Thymus (tissue), 11 donors: Measurements from ENCODE around the gene PCTP. TPM values are rescaled to one million over a fixed set of nuclear protein-coding genes. Genes with fewer than 3 reads are reported as not detected.

Source experiments
- DNase-seq, 9 donors: peaks; one replicate each; pipeline ENCODE4 v3.0.0-alpha.2; 2013; ENCODE audit warnings: low spot score in 9 of 9, low read depth in 6 of 9, missing footprints in 1 of 9
- H3K27ac ChIP-seq, 2 donors: one replicate each; pipeline ENCODE4 v1.5.1; 2013; ENCODE audit warnings: control low read depth in 1 of 2, low read depth in 1 of 2, low read length in 1 of 2, mild to moderate bottlenecking in 1 of 2, moderate library complexity in 1 of 2
- H3K27me3 ChIP-seq, 2 donors: one replicate each; pipeline ENCODE4 v1.5.1; 2013; ENCODE audit warnings: low read length in 1 of 2; ENCODE audit not compliant: control insufficient read depth in 2 of 2, insufficient read depth in 1 of 2
- H3K36me3 ChIP-seq, 2 donors: one replicate each; pipeline ENCODE4 v1.5.1; 2013; ENCODE audit warnings: low read length in 1 of 2, mild to moderate bottlenecking in 1 of 2, moderate library complexity in 1 of 2; ENCODE audit not compliant: control insufficient read depth in 2 of 2, insufficient read depth in 2 of 2
- H3K4me1 ChIP-seq, 2 donors: one replicate each; pipeline ENCODE4 v1.5.1; 2013; ENCODE audit warnings: low read length in 2 of 2; ENCODE audit not compliant: control insufficient read depth in 2 of 2, insufficient read depth in 2 of 2
- H3K4me3 ChIP-seq, 2 donors: one replicate each; pipeline ENCODE4 v1.5.1; 2013; ENCODE audit warnings: low read length in 2 of 2, control low read depth in 1 of 2, mild to moderate bottlenecking in 1 of 2
- H3K9me3 ChIP-seq, 2 donors: one replicate each; pipeline ENCODE4 v1.5.1; 2013; ENCODE audit warnings: low read length in 1 of 2, mild to moderate bottlenecking in 1 of 2; ENCODE audit not compliant: control insufficient read depth in 2 of 2, insufficient read depth in 1 of 2
- WGBS: extraction: QIAGEN DNeasy Blood & Tissue Kit; methylation state at CpG from one replicate; pipeline ENCODE4 v1.1.7; 2013; 5-methylcytosine and 5-hydroxymethylcytosine counted together
- polyA plus RNA-seq: library from polyadenylated mRNA; stranded (reverse); fragments of 200-250 nt; gene quantifications from one replicate; pipeline ENCODE4 v1.2.3, GENCODE V29; 2013
- total RNA-seq: library from RNA; stranded (reverse); fragments of 120-200 nt; gene quantifications from one replicate; pipeline ENCODE4 v1.2.4, GENCODE V29; 2013
- donor health status: healthy.

Gene PCTP
- total and polyA plus RNA-seq, 2 donors = 8.1 to 18.9 TPM

DNA sequence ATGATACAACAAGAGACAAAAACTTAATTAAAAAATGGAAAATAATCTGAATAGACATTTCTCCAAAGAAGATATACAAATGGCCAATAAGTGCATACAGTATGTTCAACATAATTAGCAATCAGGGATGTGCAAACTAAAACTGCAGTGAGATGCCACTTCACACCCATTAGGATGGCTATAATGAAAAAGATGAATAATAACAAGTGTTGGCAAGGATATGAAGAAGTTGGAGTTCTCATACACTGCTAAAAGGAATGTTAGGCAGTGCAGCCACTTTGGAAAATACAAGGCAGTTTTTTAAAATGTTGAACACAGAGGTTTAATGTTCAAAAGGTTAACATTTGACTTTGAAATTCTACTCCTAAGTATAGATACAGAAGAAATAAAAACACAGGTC lies 69.8 kb downstream of the PCTP start:
- Histone ChIP-seq H3K27me3 (no peaks in the 10 kb centered on the region), H3K36me3 (no peaks in the 10 kb centered on the region), H3K27ac (no peak overlapping the region), H3K4me3 (no peak overlapping the region), H3K9me3 (no peaks in the 10 kb centered on the region), H3K4me1 (no peaks in the 10 kb centered on the region)
- DNase-seq = no peak

DNA sequence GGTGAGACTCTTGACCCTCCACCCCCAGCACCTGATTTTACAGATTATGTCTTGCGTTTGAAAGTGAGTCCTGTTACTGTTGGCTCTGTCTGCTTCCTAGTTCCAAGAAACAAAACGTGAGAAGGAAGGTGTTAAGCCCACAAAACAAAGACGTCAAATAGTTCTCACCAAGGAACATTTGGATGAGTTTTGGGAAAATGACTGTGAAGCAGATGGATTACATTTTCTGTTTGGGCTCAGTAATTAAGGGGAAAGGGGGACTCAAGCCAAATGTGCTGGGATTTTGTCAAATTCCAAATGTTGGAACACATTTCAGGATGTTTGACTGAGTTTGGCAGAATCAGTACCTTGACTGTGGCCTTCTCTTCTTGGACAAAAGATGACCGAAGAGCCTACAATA lies 71.2 kb downstream of the PCTP start:
- no peak overlapping the region for H3K27ac ChIP-seq
- H3K36me3 ChIP-seq = no peaks in the 10 kb centered on the region
- DNase-seq = no peak
- H3K4me3 ChIP-seq = no peak overlapping the region
- WGBS = 90% methylated on average over 4 of the region's 4 CpGs
- H3K9me3 ChIP-seq = no peaks in the 10 kb centered on the region
- no peaks in the 10 kb centered on the region for H3K27me3 ChIP-seq
- no peaks in the 10 kb centered on the region for H3K4me1 ChIP-seq

DNA sequence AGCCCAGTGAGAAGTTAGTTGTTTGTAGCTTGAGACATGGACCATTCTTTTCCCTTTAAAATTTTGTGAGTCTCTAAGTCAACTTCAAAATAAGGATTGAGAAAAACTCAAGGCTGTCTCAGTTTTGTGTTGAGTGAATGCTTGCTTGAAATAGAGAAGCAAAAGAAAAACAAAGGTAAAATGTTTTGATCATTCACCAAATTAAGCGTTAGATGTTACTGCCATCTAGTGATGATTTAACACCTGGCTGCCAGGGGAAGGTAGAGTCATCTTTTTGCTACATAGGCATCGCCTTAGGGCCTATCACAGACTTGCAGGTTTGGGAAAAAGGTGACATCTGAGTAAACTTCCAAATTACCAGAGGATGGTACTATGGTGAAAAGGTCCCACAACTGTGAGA lies 74.4 kb downstream of the PCTP start:
- H3K9me3 ChIP-seq = no peaks in the 10 kb centered on the region
- no peaks in the 10 kb centered on the region for H3K27me3 ChIP-seq
- WGBS = 71% methylated on average over 2 of the region's 2 CpGs
- peak in 1 of 9 donors; percentile 15 for DNase-seq
- H3K27ac ChIP-seq = no peak overlapping the region
- no peaks in the 10 kb centered on the region for H3K36me3 ChIP-seq
- no peaks in the 10 kb centered on the region for H3K4me1 ChIP-seq
- no peak overlapping the region for H3K4me3 ChIP-seq

Other genes starting within 250 kb of the PCTP start
- gene SMIM36, start 239.6 kb upstream of the PCTP start, total RNA-seq = not detected
- gene SMIM36, start 239.6 kb upstream of the PCTP start, polyA plus RNA-seq = not detected
- 1.8 TPM for gene TMEM100, start 28.2 kb upstream of the PCTP start, total RNA-seq
- 6.0 TPM for gene TMEM100, start 28.2 kb upstream of the PCTP start, polyA plus RNA-seq